Measurements from ENCODE around the gene TMEM217. TPM values are rescaled to one million over a fixed set of nuclear protein-coding genes. Genes with fewer than 3 reads are reported as not detected.

TMEM217 gene
- total and polyA plus RNA-seq, 2 of the 8 experiments (the other 6 are each of a cell fraction or from before 2014, with no cell fraction given) = 0.60 to 1.1 TPM

DNA sequence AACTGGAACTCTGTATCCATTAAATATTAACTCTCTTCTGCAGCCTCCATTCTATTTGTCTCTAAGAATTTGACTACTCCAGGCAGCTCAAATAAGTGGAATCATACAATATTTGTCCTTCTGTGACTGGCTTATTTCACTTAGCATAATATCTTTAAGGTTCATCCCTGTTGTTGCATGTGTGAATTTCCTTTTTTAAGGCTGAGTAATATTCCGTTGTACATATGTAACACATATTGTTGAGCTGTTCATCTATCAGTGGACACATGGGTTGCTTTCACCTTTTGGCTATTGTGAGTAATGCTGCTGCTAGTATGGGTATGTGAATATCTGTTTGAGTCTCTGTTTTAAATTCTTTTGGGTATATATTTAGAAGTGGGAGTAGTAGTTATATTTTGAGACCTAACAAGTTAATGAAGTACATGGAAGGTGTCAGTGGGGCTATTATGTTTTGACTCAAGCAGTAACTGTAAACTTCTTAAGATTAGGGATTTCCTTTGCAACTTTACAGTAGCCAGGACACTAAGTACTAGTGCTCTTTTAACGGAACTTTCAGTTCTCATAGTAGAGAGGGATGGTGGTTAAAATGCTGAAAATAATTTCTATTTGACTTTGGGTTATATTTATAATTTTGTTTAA is 29.7 kb upstream of the TMEM217 start:
- Histone ChIP-seq H2AFZ (ENCODE audit: low read length) (no peak overlapping the region), H3K9me3 (ENCODE audit: insufficient read depth in 2 of 2, low read depth in 1 of 2, low read length in 1 of 2) (no peaks in the 10 kb centered on the region), H3K56ac (replicated peaks; ENCODE audit: insufficient read length, low read depth, low read length) (no peak overlapping the region), H2AK5ac (ENCODE audit: low read depth, low read length) (no peak overlapping the region), H4K5ac (ENCODE audit: insufficient read length, low read depth, low read length) (no peak overlapping the region), H3K4me1 (replicated peaks in 1 of 4; ENCODE audit: control insufficient read depth in 3 of 4, insufficient read depth in 4 of 4, low read length in 3 of 4) (no peaks in the 10 kb centered on the region), H3K4ac (replicated peaks; ENCODE audit: insufficient read length, low read depth, low read length) (no peak overlapping the region), H3K9ac (replicated peaks in 1 of 4; ENCODE audit: extremely low read depth in 1 of 4, low read depth in 3 of 4, low read length in 3 of 4) (no peak overlapping the region), H3K79me1 (ENCODE audit: low read depth, low read length) (no peaks in the 10 kb centered on the region), H3K23ac (ENCODE audit: insufficient read length) (no peak overlapping the region), H2BK120ac (replicated peaks; ENCODE audit: low read depth, low read length) (no peak overlapping the region), H3K36me3 (ENCODE audit: control insufficient read depth in 2 of 4, insufficient read depth in 4 of 4, low read length in 3 of 4) (peaks cover 9 to 49% (median 42%) of the 10 kb centered on the region in 4 experiments), H3K27ac (ENCODE audit: low read depth, low read length) (no peak overlapping the region), H3K14ac (ENCODE audit: insufficient read length) (no peak overlapping the region), H2BK5ac (ENCODE audit: low read depth, low read length) (no peak overlapping the region), H4K8ac (ENCODE audit: extremely low read depth, insufficient read depth, low read length) (no peak overlapping the region), H3K4me3 (ENCODE audit: extremely low read depth in 1 of 4, insufficient read depth in 2 of 4, low read depth in 3 of 4, low read length in 4 of 4) (no peak overlapping the region), H3K23me2 (ENCODE audit: low read depth, low read length) (no peaks in the 10 kb centered on the region; the same call in 1 of the 2 replicates), H4K20me1 (replicated peaks in 1 of 2; ENCODE audit: control insufficient read depth in 1 of 2, insufficient read depth in 2 of 2, low read length in 2 of 2) (peaks cover 0 to 3% of the 10 kb centered on the region in 2 experiments), H2BK12ac (ENCODE audit: low read depth, low read length) (no peak overlapping the region), H2BK20ac (ENCODE audit: low read length) (no peak overlapping the region), H3K27me3 (replicated peaks in 1 of 4; ENCODE audit: control insufficient read depth in 3 of 4, extremely low read depth in 1 of 4, insufficient read depth in 3 of 4, low read length in 3 of 4) (no peaks in the 10 kb centered on the region), H3K18ac (ENCODE audit: extremely low read depth, low read length) (no peak overlapping the region), H2BK15ac (ENCODE audit: low read length) (no peak overlapping the region), H4K91ac (replicated peaks; ENCODE audit: insufficient read length, low read length) (no peak overlapping the region), H3K79me2 (ENCODE audit: control insufficient read depth in 1 of 2, insufficient read depth in 2 of 2, low read length in 2 of 2) (no peaks in the 10 kb centered on the region), H3K4me2 (ENCODE audit: insufficient read depth in 1 of 2, low read depth in 2 of 2, low read length in 2 of 2) (no peak overlapping the region)
- FAIRE-seq (no peak), DNase-seq (ENCODE audit: low read depth in 1 of 2, low spot score in 2 of 2) (no peak)
- WGBS, 2 experiments (ENCODE audit: extremely low coverage in 1 of 2, insufficient coverage in 1 of 2, insufficient read length in 1 of 2, insufficient replicate concordance in 2 of 2, low coverage in 1 of 2, low lambda C conversion rate in 2 of 2, missing lambda C conversion rate in 1 of 2) = 82% methylated on average over 2 of the region's 2 CpGs; no CpG with 5 or more reads in 1 of the 2 experiments
- CTCF ChIA-PET (ENCODE audit: partially characterized antibody) = no interaction called here
- TF ChIP-seq, protein P1, sequence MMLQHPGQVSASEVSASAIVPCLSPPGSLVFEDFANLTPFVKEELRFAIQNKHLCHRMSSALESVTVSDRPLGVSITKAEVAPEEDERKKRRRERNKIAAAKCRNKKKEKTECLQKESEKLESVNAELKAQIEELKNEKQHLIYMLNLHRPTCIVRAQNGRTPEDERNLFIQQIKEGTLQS (IDR thresholded peaks at IDR 0.05; ENCODE audit: insufficient read depth, low read depth, low read length) = no peak
- TF ChIP-seq CEBPB (IDR thresholded peaks at IDR 0.05; ENCODE audit: low read depth, low read length) (no peak), EGR1 (IDR thresholded peaks at IDR 0.05; ENCODE audit: borderline replicate concordance, low read depth, low read length) (no peak), RFX5 (IDR thresholded peaks at IDR 0.05; ENCODE audit: borderline replicate concordance, low read depth, low read length) (no peak), EP300 (IDR thresholded peaks at IDR 0.05; ENCODE audit: borderline replicate concordance in 1 of 2, low read depth in 2 of 2, low read length in 2 of 2) (no peak), SIX5 (IDR thresholded peaks at IDR 0.05; ENCODE audit: low read depth, low read length) (no peak)
- POLR2A ChIA-PET (ENCODE audit: partially characterized antibody) = no interaction called here
